ENCODE results near the gene WEE2.

DNA sequence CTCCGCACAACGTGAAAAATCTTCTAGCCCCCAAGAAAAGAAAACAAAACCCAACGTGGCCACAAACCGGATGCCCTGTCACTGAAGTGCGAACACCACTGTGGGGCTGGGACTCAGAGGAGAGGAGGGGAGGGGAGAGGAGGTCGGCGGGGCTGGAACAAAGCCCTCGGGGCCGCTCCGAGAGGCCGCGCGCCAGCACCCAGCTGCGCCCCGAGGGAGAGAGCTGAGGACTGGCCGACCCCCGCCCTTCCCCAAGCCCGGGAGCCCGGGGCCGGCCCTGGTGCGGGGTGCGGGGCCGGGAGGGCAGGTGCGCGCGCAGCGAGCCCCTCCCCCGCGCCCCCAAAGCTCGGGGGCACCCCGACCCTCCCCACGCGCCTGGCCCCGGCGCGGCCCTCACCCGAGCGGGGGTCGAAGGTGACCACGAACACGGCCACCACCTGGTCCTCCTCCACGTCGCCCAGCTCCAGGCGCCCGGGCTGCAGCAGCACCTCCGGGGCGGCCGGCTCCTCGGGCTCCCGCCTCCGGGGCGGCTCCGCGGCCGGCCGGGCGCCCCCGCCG is 6.6 kb upstream of the WEE2 start:
- no peak for TF ChIP-seq TAF1 (IDR thresholded peaks at IDR 0.05; ENCODE audit: borderline replicate concordance, low read depth, low read length)
- TF ChIP-seq POLR2AphosphoS5 (IDR thresholded peaks at IDR 0.05; ENCODE audit: low read depth, low read length), result no peak

All from GM12892 (cell line).